CD8-positive, alpha-beta memory T cell (primary cell): Measurements from ENCODE around the gene UMPS. TPM values are rescaled to one million over a fixed set of nuclear protein-coding genes. Genes with fewer than 3 reads are reported as not detected.
A peak's percentile ranks its signal among the peaks of the same experiment; 100 is the strongest.

ENCODE experiments used
- CTCF ChIA-PET: fragments of 350-600 bp; sonication (Branson Sonifier 250); formaldehyde crosslinking; loops from one replicate; lab custom pipeline; 2021; ENCODE audit warnings: antibody characterized with exemption; lab: Charles Lee
- POLR2A ChIA-PET: fragments of 350-600 bp; sonication (Branson Sonifier 250); formaldehyde crosslinking; loops from one replicate; lab custom pipeline; 2021; ENCODE audit warnings: antibody characterized with exemption; lab: Charles Lee
- DNase-seq, 5 donors: peaks; one replicate each; pipeline versions ENCODE4 v3.0.0 to v3.0.0-alpha.2; 2020 to 2022; ENCODE audit warnings: mixed read lengths in 1 of 5
- H3K27ac ChIP-seq: one replicate; pipeline ENCODE4 v1.7.0; 2013; ENCODE audit warnings: low read depth, mild to moderate bottlenecking, low read length, moderate library complexity
- H3K27me3 ChIP-seq: 2 replicates; pipeline ENCODE4 v1.7.0; 2013; ENCODE audit warnings: low read length, mild to moderate bottlenecking; ENCODE audit not compliant: insufficient read depth, poor library complexity, severe bottlenecking
- H3K36me3 ChIP-seq: 2 replicates; pipeline ENCODE4 v1.7.0; 2013; ENCODE audit warnings: mild to moderate bottlenecking, low read length, moderate library complexity; ENCODE audit not compliant: insufficient read depth
- H3K4me1 ChIP-seq: 2 replicates; pipeline ENCODE4 v1.7.0; 2013; ENCODE audit warnings: mild to moderate bottlenecking, low read length, moderate library complexity; ENCODE audit not compliant: insufficient read depth
- H3K4me3 ChIP-seq: 2 replicates; pipeline ENCODE4 v1.7.0; 2013; ENCODE audit warnings: mild to moderate bottlenecking, low read length
- H3K9me3 ChIP-seq: 2 replicates; pipeline ENCODE4 v1.7.0; 2013; ENCODE audit warnings: mild to moderate bottlenecking, low read length
- H3K27ac Mint-ChIP-seq, 8 donors: one replicate each; pipeline ENCODE4 v1.8.0; 2020 to 2021; ENCODE audit warnings: mixed read lengths in 8 of 8, mild to moderate bottlenecking in 6 of 8, inconsistent platforms in 3 of 8, moderate library complexity in 3 of 8
- H3K27me3 Mint-ChIP-seq, 2 donors: one replicate each; pipeline ENCODE4 v1.8.0; 2020 to 2021; ENCODE audit warnings: mixed read lengths in 2 of 2, mild to moderate bottlenecking in 1 of 2, moderate library complexity in 1 of 2
- H3K36me3 Mint-ChIP-seq, 3 donors: one replicate each; pipeline ENCODE4 v1.8.0; 2020 to 2021; ENCODE audit warnings: mixed read lengths in 3 of 3, inconsistent platforms in 1 of 3, mild to moderate bottlenecking in 1 of 3
- H3K4me1 Mint-ChIP-seq, 3 donors: one replicate each; pipeline ENCODE4 v1.8.0; 2020 to 2021; ENCODE audit warnings: mixed read lengths in 3 of 3, inconsistent platforms in 1 of 3, mild to moderate bottlenecking in 1 of 3
- H3K4me3 Mint-ChIP-seq, 7 donors: one replicate each; pipeline ENCODE4 v1.8.0; 2020 to 2021; ENCODE audit warnings: mixed read lengths in 7 of 7, mild to moderate bottlenecking in 6 of 7, moderate library complexity in 4 of 7, inconsistent platforms in 2 of 7
- H3K9me3 Mint-ChIP-seq, 5 donors: one replicate each; pipeline ENCODE4 v1.8.0; 2020 to 2022; ENCODE audit warnings: mixed read lengths in 5 of 5, mild to moderate bottlenecking in 3 of 5, moderate library complexity in 2 of 5, inconsistent platforms in 1 of 5
- polyA plus RNA-seq: library from polyadenylated mRNA; unstranded; fragments of 300-500 nt; fragmentation: Illumina TruSeq; gene quantifications from one replicate; pipeline ENCODE4 v1.2.3, GENCODE V29; 2021
- total RNA-seq, 2 experiments: library from RNA; stranded (reverse); gene quantifications; one replicate each; pipeline ENCODE4 v1.2.3, GENCODE V29; 2021

The UMPS gene
- total and polyA plus RNA-seq, 3 experiments from 2014 or later = 26.4 to 74.1 (median 65.2) TPM

GRCh38 chr3:124791142-124791541 lies 60.9 kb downstream of the UMPS start:
- Mint-ChIP-seq H3K27ac (peak overlapping the region in 1 of 8 donors; percentile 12), H3K36me3 (no peaks in the 10 kb centered on the region), H3K27me3 (peaks cover 0 to 2% of the 10 kb centered on the region in 2 donors), H3K9me3 (no peaks in the 10 kb centered on the region), H3K4me1 (no peaks in the 10 kb centered on the region), H3K4me3 (no peak overlapping the region)
- no peak for DNase-seq
- POLR2A ChIA-PET = no interaction called here
- Histone ChIP-seq H3K27ac (no peak overlapping the region), H3K9me3 (no peaks in the 10 kb centered on the region), H3K36me3 (no peaks in the 10 kb centered on the region), H3K27me3 (no peaks in the 10 kb centered on the region), H3K4me1 (no peaks in the 10 kb centered on the region), H3K4me3 (no peak overlapping the region)
- CTCF ChIA-PET = interaction anchor here (1.1 kb wide), 1 partner anchor 13 kb away, joined by 5 read pairs; no protein-coding TSS in a partner anchor

- H3K27me3 ChIP-seq = no peaks in the 10 kb centered on the region
- ChIA-PET POLR2A (no interaction called here), CTCF (interaction anchor here (1.1 kb wide), 1 partner anchor 13 kb away, joined by 5 read pairs; no protein-coding TSS in a partner anchor)
- H3K36me3 ChIP-seq = no peaks in the 10 kb centered on the region
- no peak for DNase-seq
- peak overlapping the region in 1 of 8 donors; percentile 12 for H3K27ac Mint-ChIP-seq
- no peaks in the 10 kb centered on the region for H3K4me1 ChIP-seq
- no peaks in the 10 kb centered on the region for H3K9me3 Mint-ChIP-seq
- peaks cover 0 to 2% of the 10 kb centered on the region in 2 donors for H3K27me3 Mint-ChIP-seq
- H3K36me3 Mint-ChIP-seq = no peaks in the 10 kb centered on the region
- no peak overlapping the region for H3K4me3 Mint-ChIP-seq
- H3K9me3 ChIP-seq = no peaks in the 10 kb centered on the region
- H3K4me3 ChIP-seq = no peak overlapping the region
- H3K27ac ChIP-seq = no peak overlapping the region
- no peaks in the 10 kb centered on the region for H3K4me1 Mint-ChIP-seq
Observed at GRCh38 chr3:124791639-124792151, 61.4 kb downstream of the UMPS start.

- no peak overlapping the region for H3K27ac Mint-ChIP-seq
- Histone ChIP-seq H3K9me3 (no peaks in the 10 kb centered on the region), H3K36me3 (no peaks in the 10 kb centered on the region), H3K4me3 (no peak overlapping the region), H3K27ac (no peak overlapping the region), H3K4me1 (no peaks in the 10 kb centered on the region), H3K27me3 (no peaks in the 10 kb centered on the region)
- H3K4me3 Mint-ChIP-seq = no peak overlapping the region
- no peaks in the 10 kb centered on the region for H3K9me3 Mint-ChIP-seq
- ChIA-PET CTCF (interaction anchor here (1.1 kb wide), 1 partner anchor 14 kb away, joined by 5 read pairs; no protein-coding TSS in a partner anchor), POLR2A (no interaction called here)
- H3K4me1 Mint-ChIP-seq = no peaks in the 10 kb centered on the region
- H3K27me3 Mint-ChIP-seq = peaks cover 2 to 5% of the 10 kb centered on the region in 2 donors
- DNase-seq = no peak
- H3K36me3 Mint-ChIP-seq = no peaks in the 10 kb centered on the region
Observed at GRCh38 chr3:124792341-124793040, 62.2 kb downstream of the UMPS start.

GRCh38 chr3:124793054-124793739 lies 62.9 kb downstream of the UMPS start:
- Histone ChIP-seq H3K27me3 (no peaks in the 10 kb centered on the region), H3K9me3 (no peaks in the 10 kb centered on the region), H3K27ac (no peak overlapping the region), H3K36me3 (no peaks in the 10 kb centered on the region), H3K4me3 (no peak overlapping the region), H3K4me1 (no peaks in the 10 kb centered on the region)
- no peak overlapping the region for H3K27ac Mint-ChIP-seq
- POLR2A ChIA-PET = no interaction called here
- peaks cover 4 to 5% of the 10 kb centered on the region in 2 donors for H3K27me3 Mint-ChIP-seq
- H3K4me1 Mint-ChIP-seq = no peaks in the 10 kb centered on the region
- H3K4me3 Mint-ChIP-seq = no peak overlapping the region
- DNase-seq = no peak
- no peaks in the 10 kb centered on the region for H3K9me3 Mint-ChIP-seq
- H3K36me3 Mint-ChIP-seq = no peaks in the 10 kb centered on the region
- CTCF ChIA-PET = no interaction called here

GRCh38 chr3:124796477-124796876 lies 66.2 kb downstream of the UMPS start:
- POLR2A ChIA-PET = no interaction called here
- Mint-ChIP-seq H3K9me3 (no peaks in the 10 kb centered on the region), H3K27ac (no peak overlapping the region), H3K27me3 (peaks cover 6 to 7% of the 10 kb centered on the region in 2 donors), H3K4me3 (no peak overlapping the region), H3K36me3 (no peaks in the 10 kb centered on the region), H3K4me1 (no peaks in the 10 kb centered on the region)
- CTCF ChIA-PET = no interaction called here
- Histone ChIP-seq H3K27me3 (no peaks in the 10 kb centered on the region), H3K27ac (no peak overlapping the region), H3K4me3 (no peak overlapping the region), H3K4me1 (no peaks in the 10 kb centered on the region), H3K9me3 (no peaks in the 10 kb centered on the region), H3K36me3 (no peaks in the 10 kb centered on the region)
- no peak for DNase-seq

- Histone ChIP-seq H3K27me3 (no peaks in the 10 kb centered on the region), H3K9me3 (no peaks in the 10 kb centered on the region), H3K4me3 (no peak overlapping the region), H3K4me1 (no peaks in the 10 kb centered on the region), H3K27ac (no peak overlapping the region), H3K36me3 (no peaks in the 10 kb centered on the region)
- POLR2A ChIA-PET = no interaction called here
- Mint-ChIP-seq H3K4me3 (no peak overlapping the region), H3K4me1 (no peaks in the 10 kb centered on the region), H3K36me3 (no peaks in the 10 kb centered on the region), H3K27ac (no peak overlapping the region), H3K27me3 (peaks cover 6 to 13% of the 10 kb centered on the region in 2 donors), H3K9me3 (no peaks in the 10 kb centered on the region)
- CTCF ChIA-PET = interaction anchor here (1.1 kb wide), 1 partner anchor 104 kb away, joined by 4 read pairs; no protein-coding TSS in a partner anchor
- DNase-seq = no peak
Observed at GRCh38 chr3:124797426-124797945, 67.2 kb downstream of the UMPS start.
